ENCODE measurements around the gene TARM1.
"Not testable (repeated sequence)": the region's sequence is repeated elsewhere in the genome, so short reads cannot be mapped to it uniquely, and the experiment has no call there.

TARM1 gene

GRCh38 chr19:54099190-54099902 lies 18.2 kb upstream of the TARM1 start:
- no peak for DNase-seq

GRCh38 chr19:54096617-54097106 lies 15.5 kb upstream of the TARM1 start:
- DNase-seq, result no peak

- peak; percentile 35 for DNase-seq
Observed at GRCh38 chr19:54095859-54096616, 14.9 kb upstream of the TARM1 start.

GRCh38 chr19:54095136-54095858 lies 14.1 kb upstream of the TARM1 start:
- DNase-seq, result no peak

GRCh38 chr19:54094426-54095000 lies 13.3 kb upstream of the TARM1 start:
- no peak for DNase-seq

GRCh38 chr19:54084410-54084809 lies 3.2 kb upstream of the TARM1 start:
- no peak for DNase-seq

GRCh38 chr19:54077334-54077733 lies 3.8 kb downstream of the TARM1 start:
- no peak for DNase-seq

- DNase-seq, result no peak
Observed at GRCh38 chr19:54074851-54075250, 6.3 kb downstream of the TARM1 start.

GRCh38 chr19:54073829-54074228 lies 7.3 kb downstream of the TARM1 start:
- no peak for DNase-seq

- DNase-seq, result no peak
Observed at GRCh38 chr19:54069470-54069869, 11.7 kb downstream of the TARM1 start.

GRCh38 chr19:54063350-54064116 lies 17.6 kb downstream of the TARM1 start, which contains the start of gene VSTM1:
Gene VSTM1, minus strand, starts transcription at chr19:54063897. Its CDS starts 120 bp downstream, at chr19:54063777.
- no peak for DNase-seq

GRCh38 chr19:54062643-54063042 lies 18.5 kb downstream of the TARM1 start:
- DNase-seq, result no peak

- no peak for DNase-seq
Observed at GRCh38 chr19:54047616-54048015, 33.5 kb downstream of the TARM1 start.

- no peak for DNase-seq
Observed at GRCh38 chr19:54045771-54046170, 35.4 kb downstream of the TARM1 start.

- DNase-seq, result no peak
Observed at GRCh38 chr19:54042989-54043388, 38.2 kb downstream of the TARM1 start.

- DNase-seq, result no peak
Observed at GRCh38 chr19:54041969-54042606, 39.1 kb downstream of the TARM1 start.

- DNase-seq, result no peak
Observed at GRCh38 chr19:54040003-54040402, 41.2 kb downstream of the TARM1 start.

- DNase-seq, result not testable (repeated sequence)
Observed at GRCh38 chr19:54036542-54036941, 44.6 kb downstream of the TARM1 start.

- no peak for DNase-seq
Observed at GRCh38 chr19:54035215-54036178, 45.7 kb downstream of the TARM1 start.

- DNase-seq, result no peak
Observed at GRCh38 chr19:54030895-54031586, 50.1 kb downstream of the TARM1 start.
